GM10248 (cell line): ENCODE measurements around the gene CD180.

Experiments used
- CTCF ChIA-PET: fragments of 300-600 bp; sonication (Branson Sonifier 250); formaldehyde crosslinking; extraction: SDS; loops from one replicate; lab custom pipeline; 2021; ENCODE audit warnings: antibody characterized with exemption; lab: Yijun Ruan, JAX
- POLR2A ChIA-PET: fragments of 350-650 bp; sonication (Branson Sonifier 250); formaldehyde crosslinking; extraction: SDS; loops from one replicate; lab custom pipeline; 2020; ENCODE audit warnings: antibody characterized with exemption; lab: Yijun Ruan, JAX
- DNase-seq: peaks from one replicate; pipeline ENCODE4 v3.0.0; 2012; ENCODE audit errors: extremely low spot score
- CTCF ChIP-seq: IDR thresholded peaks from 2 replicates; pipeline ENCODE4 v1.5.1; 2012; ENCODE audit warnings: mild to moderate bottlenecking, low read depth; ENCODE audit errors: extremely low read depth, missing control alignments, control extremely low read depth

Gene CD180

GRCh38 chr5:67193439-67193807 is 3.2 kb downstream of the CD180 start:
- POLR2A ChIA-PET, result no interaction called here
- CTCF ChIA-PET, result interaction anchor here (1.3 to 2.3 kb wide), 4 partner anchors 13 to 35 kb away, joined by 3 to 7 read pairs (median 5); no protein-coding TSS in a partner anchor
- TF ChIP-seq CTCF, result no peak
- DNase-seq, result no peak

GRCh38 chr5:67192719-67193438 is 3.7 kb downstream of the CD180 start:
- no peak for TF ChIP-seq CTCF
- DNase-seq, result no peak
- ChIA-PET POLR2A (no interaction called here), CTCF (interaction anchor here (0.9 to 2.3 kb wide), 5 partner anchors 12 to 34 kb away, joined by 3 to 7 read pairs (median 4); no protein-coding TSS in a partner anchor)

- no peak for TF ChIP-seq CTCF
- no peak for DNase-seq
- POLR2A ChIA-PET, result no interaction called here
- CTCF ChIA-PET, result interaction anchor here (1.4 to 2.3 kb wide), 4 partner anchors 10 to 24 kb away, joined by 3 to 10 read pairs (median 6); no protein-coding TSS in a partner anchor
Measured at GRCh38 chr5:67190861-67191260, 5.7 kb downstream of the CD180 start.

GRCh38 chr5:67190410-67190809 is 6.2 kb downstream of the CD180 start:
- ChIA-PET CTCF (interaction anchor here (1.4 to 1.8 kb wide), 3 partner anchors 11 to 24 kb away, joined by 3 to 10 read pairs (median 4); no protein-coding TSS in a partner anchor), POLR2A (no interaction called here)
- TF ChIP-seq CTCF, result no peak
- no peak for DNase-seq

- ChIA-PET CTCF (interaction anchor here (1.0 to 1.7 kb wide), 4 partner anchors 10 to 25 kb away, joined by 3 to 9 read pairs (median 5); no protein-coding TSS in a partner anchor), POLR2A (no interaction called here)
- no peak for DNase-seq
- no peak for TF ChIP-seq CTCF
Measured at GRCh38 chr5:67189931-67190330, 6.7 kb downstream of the CD180 start.

GRCh38 chr5:67189079-67189354 is 7.6 kb downstream of the CD180 start:
- ChIA-PET CTCF (interaction anchor here (0.7 to 1.7 kb wide), 8 partner anchors 9 to 58 kb away, joined by 3 to 9 read pairs (median 4); no protein-coding TSS in a partner anchor), POLR2A (no interaction called here)
- no peak for TF ChIP-seq CTCF

More at GRCh38 chr5:67189079-67189354, 7.6 kb downstream of the CD180 start:
- DNase-seq, result no peak
